Erythroblast (primary cell): Measurements from ENCODE around the gene ATAD3B.

Source experiments
- GATA1 ChIP-seq: IDR thresholded peaks from 2 replicates; pipeline ENCODE4 v1.6.1; 2011; ENCODE audit warnings: low read depth, mild to moderate bottlenecking, control low read depth, low read length, moderate library complexity
- POLR2A ChIP-seq: IDR thresholded peaks from 2 replicates; pipeline ENCODE4 v1.6.1; 2011; ENCODE audit warnings: mild to moderate bottlenecking, low read length

DNA sequence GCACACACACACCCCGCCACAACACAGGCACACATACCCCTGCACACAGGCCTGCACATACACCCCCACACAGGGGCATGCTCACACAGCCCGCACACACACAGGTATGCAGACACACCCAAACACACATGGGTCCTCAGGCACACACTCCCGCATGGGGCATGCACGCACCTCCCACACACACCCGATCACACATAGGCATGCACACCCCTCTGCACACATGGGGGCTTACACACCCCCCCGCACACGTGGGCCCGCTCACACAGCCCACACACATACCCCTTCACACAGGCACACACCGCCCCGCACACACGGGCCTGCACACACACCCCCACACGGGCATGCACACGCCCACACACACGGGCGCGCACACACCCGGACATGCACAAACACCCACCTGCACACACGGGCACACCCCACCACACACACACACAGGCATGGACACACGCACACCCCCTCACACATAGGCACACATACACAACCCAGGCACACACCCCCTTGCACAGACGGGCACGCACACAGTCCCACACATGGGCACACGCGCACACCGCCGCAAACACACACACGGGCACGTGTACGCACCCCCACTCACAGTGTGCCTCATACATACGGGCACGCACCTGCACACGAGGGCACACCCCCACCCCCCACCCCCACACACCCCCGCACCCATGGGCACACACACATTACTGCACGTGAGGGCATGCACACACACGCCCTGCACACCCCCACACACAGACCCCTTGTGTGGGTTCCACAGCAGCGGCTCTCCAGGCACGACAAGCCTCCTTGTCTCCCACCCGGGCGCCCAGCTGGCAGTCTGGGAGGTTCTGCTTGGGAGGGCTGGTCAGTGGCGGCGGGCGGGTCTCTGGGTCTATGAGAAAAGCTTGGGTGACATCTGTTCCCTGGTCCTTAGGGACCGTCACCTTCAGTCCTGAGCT, 8.3 kb downstream of the ATAD3B start:
- TF ChIP-seq POLR2A: no peak
- no peak for TF ChIP-seq GATA1
